K562 (cell line): ENCODE data around the gene DHPS. TPM values are rescaled to one million over a fixed set of nuclear protein-coding genes. Genes with fewer than 3 reads are reported as not detected.

Source experiments
- ATF3 ChIP-seq, 2 experiments: fragments of 450-650 bp in 1 of 2; sonication (generic) in 1 of 2; formaldehyde crosslinking in 1 of 2; IDR thresholded peaks in 1 of 2; conservative IDR thresholded peaks in 1 of 2; 2 replicates each; pipeline versions ENCODE4 v1.6.1 to v1.8.1; 2016 to 2023; ENCODE audit warnings: mild to moderate bottlenecking in 2 of 2, moderate library complexity in 2 of 2, inconsistent platforms in 1 of 2, missing genetic modification reagents in 1 of 2
- BRF2 ChIP-seq: IDR thresholded peaks from 3 replicates; pipeline ENCODE4 v1.6.1; 2011; ENCODE audit warnings: borderline replicate concordance, mild to moderate bottlenecking; ENCODE audit not compliant: insufficient read length, insufficient read depth
- CBFA2T3 ChIP-seq: fragments of 450-650 bp; IDR thresholded peaks from 2 replicates; pipeline ENCODE4 v1.6.1; 2017
- CXXC5 ChIP-seq: fragments of 250-450 bp; sonication (Bioruptor Pico); IDR thresholded peaks from 2 replicates; pipeline ENCODE4 v1.8.0; 2022; ENCODE audit warnings: inconsistent platforms, mild to moderate bottlenecking, moderate library complexity
- ESRRA ChIP-seq: fragments of 450-650 bp; IDR thresholded peaks from 2 replicates; pipeline ENCODE4 v1.6.1; 2014; ENCODE audit warnings: low read depth, mild to moderate bottlenecking, moderate library complexity, borderline replicate concordance
- FOXO4 ChIP-seq: fragments of 450-650 bp; formaldehyde crosslinking; IDR thresholded peaks from 2 replicates; pipeline ENCODE4 v1.4.0; 2020; ENCODE audit warnings: mild to moderate bottlenecking, moderate library complexity
- FOXP1 ChIP-seq: sonication (generic); formaldehyde crosslinking; IDR thresholded peaks from 2 replicates; pipeline ENCODE4 v1.8.0; 2022; ENCODE audit warnings: mild to moderate bottlenecking, missing genetic modification reagents
- HLTF ChIP-seq: fragments of 450-650 bp; IDR thresholded peaks from 2 replicates; pipeline ENCODE4 v1.6.1; 2016
- MLLT1 ChIP-seq, 2 experiments: fragments of 450-650 bp; IDR thresholded peaks; 2 replicates each; pipeline ENCODE4 v1.6.1; 2016
- MTF1 ChIP-seq: fragments of 250-450 bp; sonication (Bioruptor Pico); IDR thresholded peaks from 2 replicates; pipeline ENCODE4 v1.9.0; 2021; ENCODE audit warnings: moderate library complexity, mild to moderate bottlenecking, inconsistent platforms, borderline replicate concordance
- NCOA6 ChIP-seq: fragments of 450-650 bp; IDR thresholded peaks from 2 replicates; pipeline ENCODE4 v1.6.1; 2017; ENCODE audit warnings: mild to moderate bottlenecking
- NR2C1 ChIP-seq, 2 experiments: fragments of 450-650 bp; IDR thresholded peaks; 2 replicates each; pipeline ENCODE4 v1.6.1; 2017; ENCODE audit warnings: mild to moderate bottlenecking in 2 of 2, antibody characterized with exemption in 1 of 2, inconsistent platforms in 1 of 2, missing compliant biosample characterization in 1 of 2, missing genetic modification characterization in 1 of 2
- POLR2AphosphoS2 ChIP-seq: IDR thresholded peaks from 2 replicates; pipeline ENCODE4 v1.6.1; 2012; ENCODE audit warnings: low read length, improper control_type of control experiment
- RB1 ChIP-seq: fragments of 450-650 bp; IDR thresholded peaks from 2 replicates; pipeline ENCODE4 v1.6.1; 2017; ENCODE audit warnings: low read depth, mild to moderate bottlenecking
- TFE3 ChIP-seq: fragments of 450-650 bp; formaldehyde crosslinking; IDR thresholded peaks from 2 replicates; pipeline ENCODE4 v1.4.0; 2020; ENCODE audit warnings: mild to moderate bottlenecking, mixed read lengths
- ZBED1 ChIP-seq: IDR thresholded peaks from 2 replicates; pipeline ENCODE4 v1.6.1; 2014
- ZBTB9 ChIP-seq: fragments of 450-650 bp; formaldehyde crosslinking; IDR thresholded peaks from 2 replicates; pipeline ENCODE4 v1.4.0; 2020; ENCODE audit warnings: mild to moderate bottlenecking, moderate library complexity
- ZNF41 ChIP-seq: fragments of 250-450 bp; sonication (Bioruptor Pico); conservative IDR thresholded peaks from 2 replicates; pipeline ENCODE4 v1.4.0; 2020; ENCODE audit warnings: mild to moderate bottlenecking
- polyA plus RNA-seq, 8 experiments: library from polyadenylated mRNA; depleted of rRNA in 4 of 8; stranded (reverse) in 5 of 8; unstranded in 3 of 8; fragments of >200 nt; fragmentation: Nextera tagmentation in 2 of 8; fragmentation: Illumina TruSeq in 1 of 8; extraction: Ambion mirVana in 2 of 8; extraction: Trizol in 1 of 8; gene quantifications; 2 replicates each; pipeline versions ENCODE4 v1.2.1 to v1.2.3, GENCODE V29; 2011 to 2014; ENCODE audit warnings: inconsistent platforms in 1 of 8, missing spikeins in 1 of 8
- total RNA-seq, 7 experiments: library from RNA; depleted of rRNA in 6 of 7; stranded (reverse); fragments of >200 nt in 6 of 7; fragmentation: Illumina TruSeq in 2 of 7; extraction: Trizol in 2 of 7; gene quantifications; 2 replicates each; pipeline versions ENCODE4 v1.2.1 to v1.2.3, GENCODE V29; 2011 to 2021; ENCODE audit warnings: low replicate concordance in 1 of 7

DHPS gene
- total and polyA plus RNA-seq, 9 of the 15 experiments (the other 6 are each of a cell fraction or from before 2014, with no cell fraction given): 47.1 to 110 (median 79.9) TPM

- TF ChIP-seq MLLT1 (IDR thresholded peaks at IDR 0.05): peak in 1 of 2 experiments; percentile 83; a peak in 2 of 4 replicates
- TF ChIP-seq RB1: no peak; the same call in 1 of the 2 replicates
- no peak for TF ChIP-seq ZBED1
- TF ChIP-seq FOXO4 (CRISPR knock-in tag): no peak
- TF ChIP-seq HLTF: no peak
- TF ChIP-seq CBFA2T3: 0 out of 2 replicates have a peak, but pooled peaks have one; percentile 23
- TF ChIP-seq ESRRA: peak; percentile 89
- peak; percentile 100 for TF ChIP-seq TFE3 (CRISPR knock-in tag)
- no peak for TF ChIP-seq POLR2AphosphoS2
- peak; percentile 50; the same call in 1 of the 2 replicates for TF ChIP-seq ATF3 (IDR thresholded peaks at IDR 0.05)
- no peak for TF ChIP-seq ATF3 (CRISPR knock-in tag; conservative IDR thresholded peaks at IDR 0.05)
- TF ChIP-seq ZNF41 (CRISPR knock-in tag): no peak
- no peak for TF ChIP-seq BRF2
- peak; percentile 85 for TF ChIP-seq NR2C1 (IDR thresholded peaks at IDR 0.05)
- peak; percentile 72; the same call in 1 of the 2 replicates for TF ChIP-seq NR2C1 (tag; IDR thresholded peaks at IDR 0.05)
- no peak for TF ChIP-seq FOXP1
- TF ChIP-seq MTF1 (CRISPR knock-in tag): peak; percentile 16; the same call in 1 of the 2 replicates
- no peak for TF ChIP-seq NCOA6
- TF ChIP-seq CXXC5 (CRISPR knock-in tag): peak; percentile 91
- no peak for TF ChIP-seq ZBTB9 (CRISPR knock-in tag)
Observed at GRCh38 chr19:12722566-12723380, 41.1 kb upstream of the DHPS start (continued).
